IMR-90 (cell line): ENCODE data around the gene MFSD12. TPM values are rescaled to one million over a fixed set of nuclear protein-coding genes. Genes with fewer than 3 reads are reported as not detected.

Experiments
- ATAC-seq: fragments of 200-7000 bp; cut with Tn5 transposase; 2 replicates; pipeline ENCODE4 v1.9.1; 2020; ENCODE audit warnings: low read depth, mild to moderate bottlenecking, moderate library complexity
- BruUV-seq: library from RNA; stranded (reverse); fragments of 400-500 nt; replicated peaks from 2 replicates; lab custom pipeline; 2021; lab: Mats Ljungman, UMichigan
- CTCF ChIA-PET: fragments of 300-600 bp; formaldehyde crosslinking; extraction: SDS; loops from one replicate; lab custom pipeline; 2021; ENCODE audit warnings: antibody characterized with exemption; lab: Yijun Ruan, JAX
- POLR2A ChIA-PET: fragments of 300-600 bp; sonication (Branson Sonifier 250); formaldehyde crosslinking; loops from one replicate; lab custom pipeline; 2022; ENCODE audit warnings: antibody characterized with exemption; ENCODE audit not compliant: unreplicated experiment; lab: Charles Lee
- DNase-seq: peaks from one replicate; pipeline ENCODE4 v3.0.0; 2013
- H2AFZ ChIP-seq: replicated peaks from 2 replicates; pipeline ENCODE3; 2013; ENCODE audit warnings: low read length, mild to moderate bottlenecking; ENCODE audit not compliant: poor library complexity
- H2AK5ac ChIP-seq: 2 replicates; pipeline ENCODE4 v1.6.1; 2013; ENCODE audit warnings: low read depth, low read length, inconsistent platforms
- H2AK9ac ChIP-seq: replicated peaks from 2 replicates; pipeline ENCODE3; 2013; ENCODE audit warnings: mild to moderate bottlenecking, low read depth, low read length, moderate library complexity; ENCODE audit not compliant: poor library complexity
- H2BK120ac ChIP-seq: 2 replicates; pipeline ENCODE4 v1.6.1; 2013; ENCODE audit warnings: low read depth, low read length, inconsistent platforms
- H2BK15ac ChIP-seq: 3 replicates; pipeline ENCODE4 v1.6.1; 2013; ENCODE audit warnings: low read depth, low read length, inconsistent platforms
- H2BK20ac ChIP-seq: 2 replicates; pipeline ENCODE4 v1.6.1; 2013; ENCODE audit warnings: low read depth, mild to moderate bottlenecking, inconsistent platforms, low read length, moderate library complexity
- H2BK5ac ChIP-seq: 2 replicates; pipeline ENCODE4 v1.6.1; 2013; ENCODE audit warnings: mild to moderate bottlenecking, low read depth, low read length, inconsistent platforms; ENCODE audit not compliant: poor library complexity, severe bottlenecking
- H3K14ac ChIP-seq: replicated peaks from 2 replicates; pipeline ENCODE4 v1.6.1; 2013; ENCODE audit warnings: low read depth, low read length, inconsistent platforms
- H3K18ac ChIP-seq: 2 replicates; pipeline ENCODE4 v1.6.1; 2013; ENCODE audit warnings: low read depth, low read length, control low read depth
- H3K23ac ChIP-seq: 2 replicates; pipeline ENCODE4 v1.6.1; 2013; ENCODE audit warnings: low read depth, low read length, inconsistent platforms
- H3K27ac ChIP-seq: 2 replicates; pipeline ENCODE4 v1.5.1; 2013; ENCODE audit warnings: mild to moderate bottlenecking, control low read depth, low read length; ENCODE audit not compliant: insufficient read depth
- H3K27me3 ChIP-seq: 2 replicates; pipeline ENCODE4 v1.6.1; 2013; ENCODE audit warnings: low read length; ENCODE audit not compliant: control insufficient read depth, insufficient read depth
- H3K36me3 ChIP-seq: 2 replicates; pipeline ENCODE4 v1.6.1; 2013; ENCODE audit warnings: low read length, mixed read lengths; ENCODE audit not compliant: control insufficient read depth, insufficient read depth
- H3K4ac ChIP-seq: 2 replicates; pipeline ENCODE4 v1.6.1; 2013; ENCODE audit warnings: low read depth, low read length, inconsistent platforms
- H3K4me1 ChIP-seq: 2 replicates; pipeline ENCODE4 v1.6.1; 2013; ENCODE audit warnings: low read length, mixed read lengths; ENCODE audit not compliant: control insufficient read depth, insufficient read depth
- H3K4me2 ChIP-seq: 2 replicates; pipeline ENCODE4 v1.6.1; 2013; ENCODE audit warnings: low read depth, mild to moderate bottlenecking, control low read depth, low read length, moderate library complexity
- H3K4me3 ChIP-seq: 2 replicates; pipeline ENCODE4 v1.5.1; 2013; ENCODE audit warnings: low read depth, mild to moderate bottlenecking, control low read depth, low read length, moderate library complexity; ENCODE audit not compliant: insufficient read depth
- H3K56ac ChIP-seq: 2 replicates; pipeline ENCODE4 v1.6.1; 2013; ENCODE audit warnings: low read length, inconsistent platforms; ENCODE audit not compliant: insufficient read depth; ENCODE audit errors: extremely low read depth
- H3K79me1 ChIP-seq, 2 experiments: 2 replicates each; pipeline ENCODE4 v1.6.1; 2013; ENCODE audit warnings: low read length in 2 of 2, inconsistent platforms in 1 of 2, low read depth in 1 of 2
- H3K9ac ChIP-seq: 2 replicates; pipeline ENCODE4 v1.6.1; 2013; ENCODE audit warnings: low read depth, low read length, control low read depth
- H3K9me1 ChIP-seq: 2 replicates; pipeline ENCODE4 v1.6.1; 2013; ENCODE audit warnings: low read length, inconsistent platforms; ENCODE audit not compliant: insufficient read depth
- H3K9me3 ChIP-seq: 2 replicates; pipeline ENCODE4 v1.6.1; 2013; ENCODE audit warnings: low read length; ENCODE audit not compliant: control insufficient read depth, insufficient read depth
- H4K20me1 ChIP-seq: 2 replicates; pipeline ENCODE4 v1.6.1; 2013; ENCODE audit warnings: low read length, inconsistent platforms; ENCODE audit not compliant: insufficient read depth
- H4K5ac ChIP-seq: 2 replicates; pipeline ENCODE4 v1.6.1; 2013; ENCODE audit warnings: mild to moderate bottlenecking, low read depth, low read length, control low read depth
- H4K8ac ChIP-seq, 2 experiments: 2 replicates each; pipeline ENCODE4 v1.6.1; 2013; ENCODE audit warnings: low read depth in 2 of 2, low read length in 2 of 2, control low read depth in 1 of 2, inconsistent platforms in 1 of 2
- H4K91ac ChIP-seq: 2 replicates; pipeline ENCODE4 v1.6.1; 2013; ENCODE audit warnings: low read depth, low read length, inconsistent platforms; ENCODE audit not compliant: insufficient read depth
- BHLHE40 ChIP-seq: fragments of 150-350 bp; IDR thresholded peaks from 2 replicates; pipeline ENCODE4 v1.6.1; 2016; ENCODE audit warnings: mild to moderate bottlenecking, low read depth, low read length
- CEBPB ChIP-seq: IDR thresholded peaks from 2 replicates; pipeline ENCODE4 v1.6.1; 2012; ENCODE audit warnings: low read depth, low read length, improper control_type of control experiment
- CHD1 ChIP-seq: IDR thresholded peaks from 2 replicates; pipeline ENCODE4 v1.6.1; 2012; ENCODE audit warnings: low read depth, low read length, improper control_type of control experiment
- CTCF ChIP-seq: conservative IDR thresholded peaks from 2 replicates; pipeline ENCODE4 v1.5.1; 2012; ENCODE audit warnings: mild to moderate bottlenecking, low read depth, low read length, improper control_type of control experiment
- FOS ChIP-seq: fragments of 150-350 bp; IDR thresholded peaks from 2 replicates; pipeline ENCODE4 v1.6.1; 2016; ENCODE audit warnings: low read depth, low read length
- MAFK ChIP-seq: IDR thresholded peaks from 2 replicates; pipeline ENCODE4 v1.6.1; 2012; ENCODE audit warnings: low read depth, low read length, improper control_type of control experiment
- MAZ ChIP-seq: IDR thresholded peaks from 2 replicates; pipeline ENCODE4 v1.6.1; 2012; ENCODE audit warnings: low read depth, mild to moderate bottlenecking, low read length, improper control_type of control experiment, moderate library complexity, borderline replicate concordance
- MXI1 ChIP-seq: IDR thresholded peaks from 2 replicates; pipeline ENCODE4 v1.6.1; 2012; ENCODE audit warnings: low read depth, mild to moderate bottlenecking, low read length, moderate library complexity, borderline replicate concordance
- NFE2L2 ChIP-seq: fragments of 150-350 bp; IDR thresholded peaks from 2 replicates; pipeline ENCODE4 v1.6.1; 2016; ENCODE audit warnings: low read depth, mild to moderate bottlenecking, low read length
- POLR2A ChIP-seq: IDR thresholded peaks from 2 replicates; pipeline ENCODE4 v1.6.1; 2012; ENCODE audit warnings: mild to moderate bottlenecking, low read depth, low read length
- RAD21 ChIP-seq: IDR thresholded peaks from 2 replicates; pipeline ENCODE4 v1.6.1; 2012; ENCODE audit warnings: low read length, improper control_type of control experiment
- RCOR1 ChIP-seq: IDR thresholded peaks from 2 replicates; pipeline ENCODE4 v1.6.1; 2012; ENCODE audit warnings: mild to moderate bottlenecking, low read length, improper control_type of control experiment; ENCODE audit not compliant: insufficient replicate concordance
- RFX5 ChIP-seq: IDR thresholded peaks from 2 replicates; pipeline ENCODE4 v1.8.0; 2012; ENCODE audit warnings: low read depth, mild to moderate bottlenecking, low read length, moderate library complexity
- SMC3 ChIP-seq: fragments of 150-350 bp; IDR thresholded peaks from 2 replicates; pipeline ENCODE4 v1.6.1; 2016; ENCODE audit warnings: low read depth, mild to moderate bottlenecking, antibody characterized with exemption, low read length, moderate library complexity
- USF2 ChIP-seq: fragments of 150-350 bp; IDR thresholded peaks from 2 replicates; pipeline ENCODE4 v1.6.1; 2017; ENCODE audit warnings: mild to moderate bottlenecking, antibody characterized with exemption, low read length, low read depth
- WGBS, 2 experiments: methylation state at CpG; one replicate each; pipeline versions ENCODE4 v1.1.5 to v1.1.7; 2013; ENCODE audit warnings: missing lambda C conversion rate in 2 of 2; ENCODE audit not compliant: insufficient read length in 1 of 2; ENCODE audit errors: extremely low coverage in 2 of 2; 5-methylcytosine and 5-hydroxymethylcytosine counted together
- dilution Hi-C: fragments of 300-500 bp; cut with HindIII; formaldehyde crosslinking; loops from one replicate; pipeline ENCODE4 v1.14.3; 2018; ENCODE audit warnings: low sequenced_read_pairs; ENCODE audit not compliant: unreplicated experiment
- in situ Hi-C: fragments of 300-500 bp; cut with MboI; formaldehyde crosslinking; loops from 3 replicates; pipeline ENCODE4 v1.14.3; 2019; ENCODE audit warnings: low sequenced_read_pairs, inconsistent platforms, mixed read lengths
- intact Hi-C: fragments of 100-400 bp; cut with micrococcal nuclease; formaldehyde crosslinking; loops from 2 replicates; pipeline ENCODE4 v1.10.0; 2022
- polyA plus RNA-seq, 3 experiments: library from polyadenylated mRNA; depleted of rRNA; stranded (reverse); fragments of >200 nt; gene quantifications; 2 replicates each; pipeline ENCODE4 v1.2.3, GENCODE V29; 2012; ENCODE audit warnings: low replicate concordance in 1 of 3
- total RNA-seq: library from RNA; depleted of rRNA; stranded (reverse); fragments of >200 nt; gene quantifications from 2 replicates; pipeline ENCODE4 v1.2.3, GENCODE V29; 2012
- TF ChIP-seq, protein P1 (sequence below): fragments of 150-350 bp; IDR thresholded peaks from 2 replicates; pipeline ENCODE4 v1.6.1; 2016; ENCODE audit warnings: low read depth, mild to moderate bottlenecking, low read length, moderate library complexity, borderline replicate concordance

The MFSD12 gene
- total and polyA plus RNA-seq, 2 of the 4 experiments (the other 2 are of a cell fraction) = 20.4 to 77.2 TPM

DNA sequence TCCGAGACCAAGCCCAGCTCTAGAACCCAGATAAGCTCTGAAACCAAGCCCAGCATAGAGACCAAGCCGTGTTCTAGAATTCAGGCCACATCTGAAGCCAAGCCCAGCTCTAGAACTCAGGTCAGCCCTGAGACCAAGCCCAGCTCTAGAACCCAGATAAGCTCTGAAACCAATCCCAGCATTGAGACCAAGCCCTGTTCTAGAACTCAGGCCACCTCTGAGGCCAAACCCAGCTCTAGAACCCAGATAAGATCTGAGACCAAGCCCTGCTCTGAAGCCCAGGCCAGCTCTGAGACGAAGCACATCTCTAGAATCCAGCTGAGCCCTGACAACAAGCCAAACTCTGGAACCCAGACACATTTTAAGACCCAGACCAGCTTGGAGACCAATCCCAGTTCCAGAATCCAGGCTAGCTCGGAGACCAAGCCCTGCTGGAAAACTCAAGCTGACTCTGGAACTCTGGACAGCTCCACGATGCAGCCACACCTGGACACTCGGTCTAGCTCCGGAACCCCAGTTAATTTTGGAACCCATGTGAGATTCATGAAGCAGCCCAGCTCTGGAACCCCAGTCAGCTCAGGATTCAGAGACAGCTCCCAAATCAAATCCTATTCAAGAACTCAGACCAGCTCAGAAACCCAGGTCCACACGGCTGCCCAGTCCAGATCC, 33.7 kb upstream of the MFSD12 start:
- Histone ChIP-seq H4K5ac (no peak overlapping the region), H3K4me1 (no peaks in the 10 kb centered on the region), H2AK5ac (no peak overlapping the region), H3K27me3 (peaks cover 4% of the 10 kb centered on the region; the same call in 1 of the 2 replicates), H2BK15ac (no peak overlapping the region), H4K20me1 (no peaks in the 10 kb centered on the region), H2BK5ac (no peak overlapping the region), H3K4me2 (no peak overlapping the region), H2AFZ (no peak overlapping the region), H3K14ac (no peak overlapping the region), H3K4me3 (no peak overlapping the region), H2AK9ac (no peak overlapping the region), H3K9me1 (no peaks in the 10 kb centered on the region), H3K27ac (no peak overlapping the region), H2BK20ac (no peak overlapping the region), H3K4ac (no peak overlapping the region), H3K79me1 (no peaks in the 10 kb centered on the region), H3K9ac (no peak overlapping the region), H3K36me3 (no peaks in the 10 kb centered on the region), H2BK120ac (no peak overlapping the region), H4K91ac (no peak overlapping the region), H3K18ac (no peak overlapping the region), H4K8ac (no peak overlapping the region), H3K56ac (no peak overlapping the region), H3K9me3 (no peaks in the 10 kb centered on the region; the same call in 1 of the 2 replicates), H3K23ac (no peak overlapping the region)
- TF ChIP-seq NFE2L2 (no peak), CTCF (no peak), POLR2A (no peak), BHLHE40 (no peak), SMC3 (no peak), RFX5 (no peak), RCOR1 (no peak), CHD1 (no peak), CEBPB (no peak), MAZ (no peak), MAFK (no peak), RAD21 (no peak), MXI1 (no peak), USF2 (no peak), FOS (no peak)
- TF ChIP-seq, protein P1, sequence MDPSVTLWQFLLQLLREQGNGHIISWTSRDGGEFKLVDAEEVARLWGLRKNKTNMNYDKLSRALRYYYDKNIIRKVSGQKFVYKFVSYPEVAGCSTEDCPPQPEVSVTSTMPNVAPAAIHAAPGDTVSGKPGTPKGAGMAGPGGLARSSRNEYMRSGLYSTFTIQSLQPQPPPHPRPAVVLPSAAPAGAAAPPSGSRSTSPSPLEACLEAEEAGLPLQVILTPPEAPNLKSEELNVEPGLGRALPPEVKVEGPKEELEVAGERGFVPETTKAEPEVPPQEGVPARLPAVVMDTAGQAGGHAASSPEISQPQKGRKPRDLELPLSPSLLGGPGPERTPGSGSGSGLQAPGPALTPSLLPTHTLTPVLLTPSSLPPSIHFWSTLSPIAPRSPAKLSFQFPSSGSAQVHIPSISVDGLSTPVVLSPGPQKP = no peak
- BruUV-seq = no TSS peak
- no peak for ATAC-seq
- intact Hi-C loops = no loop called here
- dilution Hi-C loops = no loop called here
- whole genome bisulfite sequencing, 2 experiments = 79% methylated on average over 6 of the region's 8 CpGs; no CpG with 5 or more reads in 1 of the 2 experiments
- POLR2A ChIA-PET = no interaction called here
- in situ Hi-C loops = no loop called here
- CTCF ChIA-PET = interaction anchor here (0.6 kb wide), 1 partner anchor 206 kb away, joined by 3 read pairs; no protein-coding TSS in a partner anchor
- no peak for DNase-seq
